GM12892 (cell line): ENCODE results near the gene POLR1H.

ENCODE experiments used
- DNase-seq: peaks from one replicate; pipeline ENCODE4 v3.0.0; 2011; ENCODE audit not compliant: insufficient read length
- FAIRE-seq: peaks from 2 replicates; lab custom pipeline; 2011; peaks lifted over from hg19 to GRCh38; lab: Jason Lieb, UNC
- POLR2A ChIP-seq: IDR thresholded peaks from 2 replicates; pipeline ENCODE4 v1.6.1; 2011; ENCODE audit warnings: low read depth, low read length, control low read depth
- POLR2AphosphoS5 ChIP-seq: IDR thresholded peaks from 2 replicates; pipeline ENCODE4 v1.6.1; 2011; ENCODE audit warnings: low read depth, low read length, control low read depth
- TAF1 ChIP-seq: IDR thresholded peaks from 2 replicates; pipeline ENCODE4 v1.6.1; 2011; ENCODE audit warnings: low read depth, mild to moderate bottlenecking, control low read depth, low read length, borderline replicate concordance

Gene POLR1H

DNA sequence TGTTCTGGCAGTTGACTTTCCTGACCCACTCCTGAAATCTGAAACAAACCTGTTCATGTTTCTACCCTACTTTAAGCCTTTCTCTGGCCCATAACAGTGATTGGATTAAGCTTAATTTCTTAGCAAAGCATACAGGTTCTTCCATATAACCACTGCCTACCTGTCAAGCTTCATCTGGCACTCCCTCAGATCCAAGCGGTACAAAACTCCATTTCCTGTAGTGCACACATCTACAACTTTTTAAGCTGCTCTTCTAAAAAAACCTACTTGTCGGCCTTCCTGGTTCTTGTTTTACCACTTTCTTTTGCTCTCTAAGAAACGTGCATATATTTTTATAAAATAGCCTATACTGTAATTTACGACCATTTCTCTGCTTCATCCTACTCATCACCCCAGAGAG is 5.0 kb downstream of the POLR1H start:
- DNase-seq (no peak), FAIRE-seq (no peak)
- no peak for TF ChIP-seq POLR2A
- no peak for TF ChIP-seq TAF1
- TF ChIP-seq POLR2AphosphoS5, result no peak

GRCh38 chr6:30066577-30067459 is 5.8 kb downstream of the POLR1H start, which contains the start of gene PPP1R11:
PPP1R11 (plus strand) TSS chr6:30067198; CDS start chr6:30067411, 213 bp downstream.
- TF ChIP-seq TAF1 (0 out of 2 replicates have a peak, but pooled peaks have one; percentile 54), POLR2A (peak; percentile 88), POLR2AphosphoS5 (peak; percentile 92)
- FAIRE-seq, result peak; percentile 100

GRCh38 chr6:30067460-30068139 is 6.5 kb downstream of the POLR1H start:
- DNase-seq (no peak), FAIRE-seq (no peak)

More at GRCh38 chr6:30066577-30067459, 5.8 kb downstream of the POLR1H start, which contains the start of gene PPP1R11:
- DNase-seq, result peak; percentile 76

GRCh38 chr6:30071081-30071818 is 10.2 kb downstream of the POLR1H start:
- DNase-seq, result no peak
- no peak for FAIRE-seq

More at GRCh38 chr6:30067460-30068139, 6.5 kb downstream of the POLR1H start:
- TF ChIP-seq TAF1, result no peak

DNA sequence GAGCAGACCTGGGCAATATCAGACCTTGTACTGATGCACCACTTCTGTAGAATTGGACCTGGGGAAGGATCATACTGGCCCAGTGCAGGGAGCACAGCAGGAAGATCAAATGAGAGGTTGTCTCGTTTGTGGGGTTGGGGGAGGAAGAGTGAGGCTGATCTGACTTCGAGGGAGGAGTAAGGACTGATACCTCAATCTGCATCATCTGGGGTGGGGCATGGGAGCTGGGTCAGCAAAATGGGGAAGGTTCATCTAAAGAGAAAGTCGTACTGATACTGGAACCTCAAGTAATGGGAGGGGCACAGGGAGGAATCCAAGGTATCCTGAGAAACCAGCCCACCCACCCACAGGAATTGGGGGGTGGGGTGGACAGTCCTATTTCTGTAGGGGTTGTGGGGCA is 10.8 kb downstream of the POLR1H start:
- no peak for DNase-seq
- TF ChIP-seq POLR2AphosphoS5, result no peak
- no peak for TF ChIP-seq POLR2A
- no peak for TF ChIP-seq TAF1
- FAIRE-seq, result no peak

More at GRCh38 chr6:30071081-30071818, 10.2 kb downstream of the POLR1H start:
- no peak for TF ChIP-seq TAF1
- no peak for TF ChIP-seq POLR2AphosphoS5
- no peak for TF ChIP-seq POLR2A

- no peak for FAIRE-seq
- TF ChIP-seq POLR2AphosphoS5 (no peak), TAF1 (no peak), POLR2A (no peak)
- no peak for DNase-seq
Observed at GRCh38 chr6:30073489-30074235, 12.6 kb downstream of the POLR1H start.

GRCh38 chr6:30074331-30075093 is 13.4 kb downstream of the POLR1H start:
- TF ChIP-seq POLR2AphosphoS5 (no peak), POLR2A (no peak), TAF1 (no peak)
- FAIRE-seq, result no peak
- no peak for DNase-seq

DNA sequence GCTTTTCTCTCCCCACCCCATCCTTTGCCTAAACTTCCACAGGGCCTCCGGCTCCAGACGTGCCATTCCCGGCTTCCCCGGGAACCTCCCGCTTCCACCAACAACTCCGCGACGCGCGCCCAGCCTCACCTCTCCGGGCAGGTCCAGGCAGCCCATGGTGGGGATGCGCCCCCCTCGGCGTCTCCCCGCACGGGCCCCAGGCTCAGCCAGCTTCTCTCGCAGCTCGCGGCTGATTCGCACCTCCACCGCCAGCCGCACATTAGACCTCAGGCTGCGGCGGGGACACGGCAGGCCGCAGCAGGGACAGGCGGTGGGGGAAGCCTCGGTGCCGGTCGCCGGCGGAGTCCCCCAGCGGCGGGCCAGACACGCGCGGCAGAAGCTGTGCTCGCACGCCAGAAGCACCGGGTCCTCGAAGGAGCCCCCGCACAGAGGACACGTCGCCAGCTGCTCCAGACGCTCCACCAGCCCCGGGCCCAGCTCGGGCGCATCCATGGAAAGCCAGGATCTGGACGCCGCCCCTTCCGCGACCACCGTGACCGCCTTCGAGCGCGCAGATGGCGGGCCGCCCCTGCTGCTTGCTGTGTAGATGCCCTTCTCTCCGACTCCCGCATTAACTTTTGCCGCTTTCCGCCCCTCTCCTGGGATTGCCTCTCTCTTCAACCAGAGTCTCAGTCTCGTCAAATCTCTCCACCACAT is 14.2 kb downstream of the POLR1H start, which contains the start of gene RNF39:
Gene RNF39, minus strand, starts transcription at position 676 of the 696 bp plus-strand sequence. Its CDS starts 184 bp downstream, at position 492.
- DNase-seq, result no peak
- no peak for TF ChIP-seq POLR2AphosphoS5
- TF ChIP-seq TAF1, result no peak
- TF ChIP-seq POLR2A, result no peak

More for the DNA sequence above, 14.2 kb downstream of the POLR1H start, which contains the start of gene RNF39:
- FAIRE-seq, result no peak
